ENCODE results near the gene TXNDC17.
"Not testable (repeated sequence)": the region's sequence is repeated elsewhere in the genome, so short reads cannot be mapped to it uniquely, and the experiment has no call there.

- not testable (repeated sequence) for TF ChIP-seq CTCF, POLR2A (IDR thresholded peaks at IDR 0.05)
Observed at GRCh38 chr17:6691958-6692357, 51.1 kb downstream of the TXNDC17 start.
